HL-60/S4 treated with phorbol 12-myristate 13-acetate at 8.2 ng/mL for 4 days and 3 days (cell line): ENCODE results near the gene TNFAIP2.

Experiments used
- in situ Hi-C: fragments of 300-500 bp; cut with MboI; formaldehyde crosslinking; loops from 2 replicates; pipeline ENCODE4 v1.15.0; 2022; ENCODE audit warnings: low sequenced_read_pairs

The TNFAIP2 gene

DNA sequence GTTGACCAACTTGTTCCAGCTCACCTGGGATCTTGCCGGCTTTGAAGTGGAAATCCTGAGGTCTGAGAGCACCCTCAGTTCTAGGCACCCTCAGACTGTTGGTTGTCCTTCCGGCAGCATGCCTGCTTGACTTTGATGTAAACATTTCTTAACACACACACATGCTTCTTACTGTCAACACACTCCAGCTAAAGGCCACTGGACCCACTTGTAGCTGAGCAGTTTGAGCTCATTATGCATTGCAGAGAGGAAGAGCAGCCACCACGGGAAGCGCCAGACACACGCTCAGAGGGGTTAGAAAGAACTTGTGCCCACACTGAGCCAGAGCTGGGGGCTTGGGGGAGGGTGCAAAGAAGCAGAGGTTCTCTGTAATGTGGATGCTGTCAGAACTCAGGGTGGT lies 55.8 kb downstream of the TNFAIP2 start:
- in situ Hi-C loops: no loop called here

- in situ Hi-C loops: no loop called here
Observed at GRCh38 chr14:103180331-103180730, 57.1 kb downstream of the TNFAIP2 start.

DNA sequence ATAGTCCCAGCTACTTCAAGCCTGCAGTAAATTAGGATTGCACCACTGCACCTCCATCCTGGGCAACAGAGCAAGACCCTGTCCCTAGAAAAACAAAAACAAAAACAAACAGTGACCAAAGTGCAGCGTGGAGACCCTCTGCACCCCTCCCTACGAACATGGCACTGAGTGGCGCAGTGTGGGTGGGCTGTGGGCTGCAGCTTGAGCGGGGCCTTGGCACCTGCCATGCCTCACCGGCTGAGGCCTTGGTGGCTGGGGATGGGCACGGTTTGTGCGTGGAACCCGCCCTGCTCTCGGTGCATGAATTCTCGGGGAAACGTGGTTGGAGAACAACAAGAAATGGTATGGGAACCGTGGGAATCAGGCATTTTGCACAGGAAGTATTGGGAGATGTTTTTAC lies 60.8 kb downstream of the TNFAIP2 start:
- in situ Hi-C loops: no loop called here

DNA sequence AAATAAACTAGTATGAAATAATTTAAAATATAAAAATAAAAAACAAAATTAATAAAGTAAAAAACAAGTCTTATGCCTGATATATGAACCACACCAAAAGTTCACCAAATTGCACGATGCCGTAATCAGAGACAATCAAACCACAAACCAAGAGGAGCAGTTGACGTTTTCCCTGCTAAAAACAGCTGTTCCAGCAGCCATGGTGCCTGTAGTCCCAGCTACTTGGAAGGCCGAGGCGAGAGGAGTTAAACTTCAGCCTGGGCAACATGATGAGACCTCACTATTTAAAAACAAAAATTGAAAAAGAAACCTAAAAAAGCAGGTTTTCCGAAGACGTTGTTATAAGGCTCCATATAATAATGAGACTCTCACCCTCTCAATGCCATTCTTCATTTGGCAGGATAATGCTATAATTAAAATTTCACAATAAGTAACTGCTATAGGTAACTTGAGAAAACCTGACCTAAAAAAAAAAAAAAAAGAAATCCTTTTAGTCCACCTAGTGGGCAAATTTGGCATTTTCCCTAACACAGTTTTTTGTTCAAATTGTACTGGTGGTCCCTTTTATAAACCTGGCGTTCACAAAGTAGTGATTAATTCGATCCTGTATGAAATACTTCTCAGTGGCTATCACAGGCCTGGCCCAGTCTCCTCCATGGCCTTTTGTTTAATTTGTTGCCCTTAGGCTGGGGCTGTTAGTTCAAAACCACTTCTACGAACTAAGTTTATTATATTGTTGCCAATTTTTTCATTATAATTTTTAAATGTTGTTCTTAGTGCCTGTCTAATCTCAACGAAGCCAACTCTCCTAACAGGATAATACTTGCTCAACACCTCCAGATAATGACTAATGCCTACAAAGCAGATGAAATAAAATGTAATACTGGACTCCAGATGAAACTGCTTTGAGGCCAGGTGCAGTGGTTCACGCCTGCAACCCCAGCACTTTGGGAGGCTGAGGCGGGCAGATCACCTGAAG lies 62.1 kb downstream of the TNFAIP2 start:
- in situ Hi-C loops: no loop called here

DNA sequence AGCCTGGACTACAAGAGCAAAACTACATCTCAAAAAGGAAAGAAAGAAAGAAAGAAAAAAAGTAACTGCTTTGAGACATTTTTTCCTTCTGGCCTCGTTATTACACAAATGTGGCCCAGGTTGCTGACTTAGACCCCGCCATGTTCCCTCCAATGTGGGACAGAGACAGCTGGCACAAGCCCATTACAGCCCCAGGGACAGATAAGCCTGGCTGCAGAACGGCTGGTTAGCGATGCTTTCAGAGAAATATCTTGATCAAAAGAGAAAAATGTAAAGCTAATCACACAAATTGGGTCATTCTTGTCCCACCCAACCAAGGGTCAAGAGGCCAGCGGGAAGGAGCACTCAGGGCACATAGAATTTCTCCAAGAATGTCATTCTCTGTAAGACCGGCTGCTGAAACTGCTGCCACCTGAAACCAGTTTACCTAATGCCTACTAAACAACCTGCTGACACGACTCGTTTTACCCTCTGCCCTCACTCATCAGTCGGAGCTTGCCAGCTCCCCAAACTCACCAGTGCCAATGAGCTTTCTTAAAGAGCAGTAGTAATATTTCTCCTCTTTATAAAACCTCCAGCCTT lies 63.1 kb downstream of the TNFAIP2 start:
- in situ Hi-C loops: no loop called here
